Measurements from ENCODE around the gene CTSE. TPM values are rescaled to one million over a fixed set of nuclear protein-coding genes. Genes with fewer than 3 reads are reported as not detected.
A peak's percentile ranks its signal among the peaks of the same experiment; 100 is the strongest.

CTSE gene
- total and polyA plus RNA-seq, 2 of the 8 experiments (the other 6 are each of a cell fraction or from before 2014, with no cell fraction given) = 0.03 TPM; not detected in 1

DNA sequence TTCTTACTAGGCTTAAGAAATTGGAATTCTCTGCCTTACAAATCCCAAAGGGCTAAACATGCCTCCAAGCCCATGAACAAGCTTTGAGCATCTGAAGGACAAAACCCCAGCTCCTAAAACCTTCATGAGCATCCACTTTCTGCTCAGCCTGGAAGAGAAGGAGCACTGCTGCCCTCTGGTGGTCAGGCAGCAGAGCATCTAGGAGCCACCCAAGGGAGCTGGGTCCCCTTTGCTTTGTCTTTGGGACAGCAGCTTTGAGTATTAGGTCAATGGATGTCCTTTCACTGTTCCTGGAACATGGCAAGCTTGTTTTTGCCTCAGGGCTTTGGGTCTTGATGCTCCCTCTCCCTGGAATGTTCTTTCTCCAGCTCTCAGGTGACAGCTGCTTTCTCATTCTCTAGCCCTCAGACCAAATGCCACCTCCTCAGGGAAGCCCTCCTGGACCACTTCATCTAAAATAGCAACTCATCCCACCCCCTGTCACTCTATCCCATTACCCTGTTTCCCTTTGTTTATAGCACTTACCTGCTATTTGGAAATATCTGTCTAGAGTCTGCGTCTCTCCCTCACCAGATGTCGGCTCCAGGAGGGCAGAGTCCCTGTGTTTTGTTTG, 46.2 kb downstream of the CTSE start (continued):
- TF ChIP-seq KDM4A (IDR thresholded peaks at IDR 0.05; ENCODE audit: low read depth, low read length, severe bottlenecking) (no peak), ASH2L (IDR thresholded peaks at IDR 0.05; ENCODE audit: low read length) (no peak), BCL11A (IDR thresholded peaks at IDR 0.05; ENCODE audit: low read depth in 2 of 2, low read length in 2 of 2) (no peak), PHF8 (conservative IDR thresholded peaks at IDR 0.05; ENCODE audit: low read depth, low read length) (no peak), SP4 (IDR thresholded peaks at IDR 0.05; ENCODE audit: low read length) (no peak), TEAD4 (IDR thresholded peaks at IDR 0.05; ENCODE audit: low read depth, low read length) (no peak)
- TF ChIP-seq, protein P1, sequence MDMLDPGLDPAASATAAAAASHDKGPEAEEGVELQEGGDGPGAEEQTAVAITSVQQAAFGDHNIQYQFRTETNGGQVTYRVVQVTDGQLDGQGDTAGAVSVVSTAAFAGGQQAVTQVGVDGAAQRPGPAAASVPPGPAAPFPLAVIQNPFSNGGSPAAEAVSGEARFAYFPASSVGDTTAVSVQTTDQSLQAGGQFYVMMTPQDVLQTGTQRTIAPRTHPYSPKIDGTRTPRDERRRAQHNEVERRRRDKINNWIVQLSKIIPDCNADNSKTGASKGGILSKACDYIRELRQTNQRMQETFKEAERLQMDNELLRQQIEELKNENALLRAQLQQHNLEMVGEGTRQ (IDR thresholded peaks at IDR 0.05; ENCODE audit: low read length) = 0 out of 2 replicates have a peak, but pooled peaks have one; percentile 8
- TF ChIP-seq, protein P2, sequence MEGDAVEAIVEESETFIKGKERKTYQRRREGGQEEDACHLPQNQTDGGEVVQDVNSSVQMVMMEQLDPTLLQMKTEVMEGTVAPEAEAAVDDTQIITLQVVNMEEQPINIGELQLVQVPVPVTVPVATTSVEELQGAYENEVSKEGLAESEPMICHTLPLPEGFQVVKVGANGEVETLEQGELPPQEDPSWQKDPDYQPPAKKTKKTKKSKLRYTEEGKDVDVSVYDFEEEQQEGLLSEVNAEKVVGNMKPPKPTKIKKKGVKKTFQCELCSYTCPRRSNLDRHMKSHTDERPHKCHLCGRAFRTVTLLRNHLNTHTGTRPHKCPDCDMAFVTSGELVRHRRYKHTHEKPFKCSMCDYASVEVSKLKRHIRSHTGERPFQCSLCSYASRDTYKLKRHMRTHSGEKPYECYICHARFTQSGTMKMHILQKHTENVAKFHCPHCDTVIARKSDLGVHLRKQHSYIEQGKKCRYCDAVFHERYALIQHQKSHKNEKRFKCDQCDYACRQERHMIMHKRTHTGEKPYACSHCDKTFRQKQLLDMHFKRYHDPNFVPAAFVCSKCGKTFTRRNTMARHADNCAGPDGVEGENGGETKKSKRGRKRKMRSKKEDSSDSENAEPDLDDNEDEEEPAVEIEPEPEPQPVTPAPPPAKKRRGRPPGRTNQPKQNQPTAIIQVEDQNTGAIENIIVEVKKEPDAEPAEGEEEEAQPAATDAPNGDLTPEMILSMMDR (IDR thresholded peaks at IDR 0.05; ENCODE audit: control extremely low read depth in 1 of 3, insufficient read depth in 1 of 3, low read depth in 1 of 3, low read length in 3 of 3) = peak; percentile 93 to 98 (median 97)

Data from H1 (cell line).